EL (cell line): ENCODE results near the gene FABP3.
A peak's percentile ranks its signal among the peaks of the same experiment; 100 is the strongest.

Experiments used
- DNase-seq: peaks from one replicate; pipeline ENCODE4 v3.0.0-alpha.2; 2016

Gene FABP3

GRCh38 chr1:31397360-31398095, 24.7 kb upstream of the FABP3 start:
- peak; percentile 93 for DNase-seq

DNA sequence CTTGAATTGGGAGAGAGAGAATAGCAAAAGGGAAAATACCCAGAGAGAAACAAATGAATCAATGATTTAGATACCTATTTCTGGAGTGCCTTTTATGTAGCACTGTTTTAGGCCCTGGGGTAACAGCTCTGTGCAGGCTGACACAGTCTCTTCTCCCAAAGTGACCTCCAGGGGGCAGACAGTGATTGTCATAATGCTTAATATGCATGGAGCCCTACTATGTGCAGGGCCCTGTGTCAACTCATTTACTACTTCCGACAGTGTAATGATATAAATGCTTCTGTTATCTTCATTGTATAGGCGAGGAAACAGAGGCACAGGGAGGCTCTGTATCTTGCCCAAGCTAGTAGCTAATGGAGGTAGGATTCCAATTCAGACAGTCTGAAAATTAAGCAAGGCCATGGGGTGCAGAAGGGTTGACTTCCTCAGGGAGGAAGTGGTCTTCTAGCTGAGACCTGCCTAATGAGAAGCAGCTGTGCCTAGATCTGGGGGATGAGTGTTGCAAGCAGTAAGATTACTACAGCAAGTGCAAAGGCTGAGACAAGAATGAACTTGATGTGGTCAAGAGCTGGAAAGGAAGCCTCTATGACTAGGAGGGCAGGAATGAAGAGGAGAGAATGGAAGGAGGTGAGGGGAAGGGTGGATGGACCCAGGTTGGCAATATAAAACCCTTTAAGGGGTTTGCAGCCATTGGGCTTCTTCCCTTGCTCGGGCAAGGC, 23.9 kb upstream of the FABP3 start:
- peak; percentile 98 for DNase-seq

DNA sequence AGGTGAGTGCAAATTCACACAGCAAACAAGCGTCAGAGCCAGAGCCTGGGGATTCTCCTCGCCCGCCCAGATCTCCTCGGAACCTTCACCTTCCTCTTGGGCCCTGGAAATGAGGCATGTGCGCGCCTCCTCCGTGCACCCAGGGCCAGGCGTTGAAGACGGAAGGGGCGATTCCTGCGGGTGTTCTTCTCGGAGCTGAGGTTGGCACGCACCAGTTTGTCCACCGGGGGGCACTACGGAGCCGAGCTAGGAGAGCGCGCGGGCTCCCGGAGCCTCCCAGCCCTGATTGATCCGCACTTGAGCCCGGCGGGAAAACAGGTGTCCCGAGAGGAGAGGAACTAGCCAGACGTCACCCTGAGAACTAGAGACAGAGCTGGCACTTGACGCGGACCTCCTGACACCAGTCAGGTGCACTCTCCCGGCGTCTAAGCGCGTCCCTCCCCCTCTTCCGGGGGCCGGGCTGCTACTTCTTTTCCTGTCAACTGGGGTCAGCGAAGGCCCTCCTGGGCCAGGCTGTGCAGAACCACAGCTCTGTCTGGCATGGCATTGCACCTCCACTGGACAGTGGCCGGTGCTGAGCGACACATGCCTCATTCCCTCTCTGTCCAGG, 21.8 kb upstream of the FABP3 start:
- peak; percentile 86 for DNase-seq

GRCh38 chr1:31393463-31393862, 20.6 kb upstream of the FABP3 start:
- DNase-seq, result no peak

GRCh38 chr1:31390071-31390470, 17.2 kb upstream of the FABP3 start:
- no peak for DNase-seq

DNA sequence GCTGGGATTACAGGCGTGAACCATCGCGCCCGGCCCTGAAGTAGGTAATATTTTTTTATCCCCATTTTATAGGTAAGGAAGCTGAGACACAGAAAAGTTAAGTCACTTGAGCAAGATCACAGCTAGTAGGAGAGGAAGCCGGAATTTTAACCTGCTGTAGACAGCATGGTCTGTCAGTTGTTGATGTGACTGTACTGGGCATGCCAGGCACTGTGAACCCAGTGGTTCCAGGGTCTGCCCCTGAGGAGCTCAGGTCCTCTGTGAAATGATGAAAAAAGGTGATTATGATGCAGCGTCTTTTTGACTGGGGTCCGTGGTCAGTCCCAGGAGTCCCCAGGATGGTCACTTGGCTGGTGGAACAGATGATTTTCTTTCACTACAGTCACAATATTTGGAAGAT, 16.7 kb upstream of the FABP3 start:
- no peak for DNase-seq

GRCh38 chr1:31387612-31388011, 14.7 kb upstream of the FABP3 start:
- DNase-seq, result no peak

DNA sequence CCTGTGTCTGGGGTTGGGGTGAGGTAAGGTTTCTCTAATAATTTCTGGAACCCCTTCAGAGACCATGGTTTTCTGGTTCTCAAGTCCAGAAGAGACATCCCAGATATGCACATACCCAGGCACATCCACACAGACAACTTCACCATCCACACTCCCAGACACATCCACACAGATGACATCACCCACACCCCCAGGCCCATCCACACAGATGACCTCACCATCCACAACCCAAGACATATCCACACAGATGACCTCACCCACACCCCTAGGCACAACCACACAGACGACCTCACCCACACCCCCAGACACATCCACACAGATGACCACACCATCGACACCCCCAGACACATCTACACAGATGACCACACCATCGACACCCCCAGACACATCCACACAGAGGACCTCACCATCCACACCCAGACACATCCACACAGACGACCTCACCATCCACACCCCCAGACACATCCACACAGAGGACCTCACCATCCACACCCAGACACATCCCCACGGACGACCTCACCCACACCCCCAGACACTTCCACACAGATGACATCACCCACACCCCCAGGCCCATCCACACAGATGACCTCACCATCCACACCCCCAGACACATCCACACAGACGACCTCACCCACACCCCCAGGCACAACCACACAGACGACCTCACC, 13.8 kb upstream of the FABP3 start:
- DNase-seq, result peak; percentile 29

GRCh38 chr1:31383967-31384366, 11.1 kb upstream of the FABP3 start:
- DNase-seq, result no peak

DNA sequence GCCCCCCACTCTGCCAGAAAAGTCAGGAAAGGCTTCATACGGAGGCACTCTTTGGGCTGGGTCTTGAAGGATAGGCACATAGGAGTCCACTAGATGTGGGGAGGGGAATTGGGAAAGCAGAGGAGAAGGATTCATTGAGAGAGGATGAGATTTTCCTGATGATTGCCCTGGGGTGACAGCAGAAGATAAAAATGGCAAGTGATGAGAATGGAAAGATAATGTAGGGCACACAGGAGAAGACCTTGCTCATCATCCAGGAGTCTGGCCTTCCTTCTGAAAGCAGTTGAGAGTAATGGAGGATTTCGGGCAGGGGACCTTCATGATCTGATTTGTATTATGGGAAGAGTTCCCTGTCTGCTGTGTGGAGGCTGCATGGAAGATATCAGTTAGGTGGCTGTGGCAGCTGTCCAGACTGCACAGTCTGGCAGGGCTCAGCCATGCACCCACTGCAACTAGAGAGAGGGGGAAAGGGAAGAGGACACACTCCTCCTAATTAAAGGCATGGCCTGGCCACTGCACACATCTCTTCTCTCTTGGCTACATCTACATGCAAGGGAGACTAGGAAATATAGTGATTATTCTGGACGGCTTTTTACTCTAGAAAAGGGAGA, 9.6 kb upstream of the FABP3 start:
- no peak for DNase-seq

DNA sequence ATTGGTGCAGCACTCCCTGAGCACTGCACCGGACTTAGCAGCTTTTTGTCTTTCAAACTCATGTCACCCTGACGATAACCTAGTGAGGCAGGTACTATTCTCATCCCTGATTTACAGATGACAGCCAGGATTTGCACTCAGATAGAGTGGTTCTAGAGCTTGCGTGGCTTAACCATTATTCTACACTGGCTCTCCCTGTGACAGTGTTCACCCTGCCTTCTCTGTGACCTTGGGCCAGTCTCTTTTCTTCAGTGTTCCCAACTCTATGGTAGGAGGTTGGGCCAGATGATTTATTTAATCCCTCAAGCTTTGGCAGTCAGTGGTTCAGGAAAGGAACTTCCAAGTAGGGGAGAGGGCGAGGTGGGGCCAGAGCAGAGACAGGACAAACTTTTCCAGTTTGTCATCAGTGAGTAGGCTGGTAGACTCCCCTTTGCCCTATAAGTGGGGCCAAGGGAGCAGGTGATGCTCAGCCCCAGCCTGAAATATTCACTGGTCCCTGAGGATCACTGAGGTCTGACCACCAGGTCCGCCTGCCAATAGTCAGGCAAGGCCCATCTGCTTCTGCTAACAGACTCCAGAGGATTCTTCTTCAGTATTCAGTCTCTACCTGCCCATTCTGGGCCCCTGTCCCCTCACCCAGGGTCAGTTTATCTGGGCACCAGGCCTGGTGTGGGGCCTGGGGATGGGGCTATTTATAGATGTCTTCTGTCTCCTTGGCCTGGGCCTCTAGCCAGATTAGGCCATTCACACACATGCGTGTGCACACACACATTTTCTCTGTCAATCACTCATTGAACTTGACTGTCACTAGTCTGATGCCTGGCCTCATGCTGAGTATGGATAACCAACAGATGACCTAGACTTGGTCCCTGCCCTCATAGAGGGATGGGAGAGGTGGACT, 8.8 kb upstream of the FABP3 start:
- DNase-seq, result no peak

DNA sequence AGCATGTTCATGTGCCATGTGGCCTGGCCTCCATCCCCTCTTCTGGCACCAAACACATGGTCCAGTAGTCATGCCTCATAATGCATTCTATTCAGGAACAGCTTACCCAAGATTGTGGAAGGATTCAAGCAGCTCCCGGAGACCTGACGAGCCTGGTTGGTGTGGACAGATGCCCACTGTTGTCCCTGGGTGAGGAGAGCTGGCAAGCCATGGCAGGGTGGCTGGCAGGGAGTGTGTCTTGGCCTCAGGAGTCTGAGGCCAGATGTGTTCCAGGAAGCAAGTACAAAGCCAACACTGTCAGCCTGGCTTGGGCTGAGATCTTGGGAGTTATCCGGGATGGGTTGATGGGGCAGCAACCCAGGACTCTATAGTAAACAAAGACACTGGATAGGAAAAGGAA, 7.3 kb upstream of the FABP3 start:
- DNase-seq, result no peak

DNA sequence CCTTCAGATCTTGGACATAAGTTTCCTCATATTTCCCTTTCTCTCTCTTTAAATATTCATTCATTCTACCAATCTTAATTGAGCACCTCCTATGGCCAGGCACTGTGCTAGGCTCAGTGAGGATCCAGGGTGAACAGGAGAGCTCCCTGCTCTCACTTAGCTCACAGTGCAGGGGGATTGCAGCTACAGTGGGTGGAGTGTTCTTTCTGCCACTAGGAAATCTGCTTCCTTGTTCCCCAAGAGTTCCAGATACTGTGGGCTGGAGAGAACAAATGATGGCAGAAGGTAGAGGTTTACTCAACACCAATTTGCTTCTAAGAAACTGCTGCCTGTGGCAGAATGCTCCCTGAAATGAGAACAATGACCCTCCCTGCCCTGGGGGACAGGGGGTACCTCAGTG, 5.1 kb upstream of the FABP3 start:
- DNase-seq, result no peak

GRCh38 chr1:31377364-31377863, 4.5 kb upstream of the FABP3 start:
- no peak for DNase-seq

GRCh38 chr1:31376375-31377134, 3.7 kb upstream of the FABP3 start:
- peak; percentile 97 for DNase-seq

- peak; percentile 50 for DNase-seq
Measured at GRCh38 chr1:31374511-31375196, 1.8 kb upstream of the FABP3 start.

DNA sequence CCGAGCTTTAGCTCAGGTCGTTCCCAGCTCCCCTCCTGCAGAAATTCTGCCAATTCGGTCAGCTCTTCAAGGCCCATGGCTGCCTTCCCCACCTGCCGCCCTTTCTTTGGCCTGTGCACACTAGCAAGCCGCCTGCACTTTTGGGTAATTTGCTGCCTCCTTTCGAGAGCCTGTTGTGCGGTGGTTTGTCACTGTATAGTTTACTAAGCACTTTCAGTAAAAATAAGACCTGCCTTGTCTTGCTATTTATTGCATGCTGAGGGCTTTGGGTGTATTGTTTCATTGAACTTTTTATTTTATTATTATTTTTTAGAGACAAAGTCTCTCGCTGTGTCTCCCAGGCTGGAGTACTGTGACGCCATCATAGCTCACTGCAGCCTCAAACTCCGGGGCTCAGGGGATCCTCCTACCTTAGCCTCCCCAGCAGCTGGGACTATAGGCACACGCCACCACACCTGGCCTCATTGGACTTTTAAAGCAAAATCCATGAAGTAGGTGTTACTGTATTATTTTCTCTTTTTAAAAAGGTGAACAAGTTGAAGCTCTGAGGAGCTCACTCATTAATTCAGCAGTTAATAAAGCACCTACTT, 1.1 kb upstream of the FABP3 start:
- no peak for DNase-seq

DNA sequence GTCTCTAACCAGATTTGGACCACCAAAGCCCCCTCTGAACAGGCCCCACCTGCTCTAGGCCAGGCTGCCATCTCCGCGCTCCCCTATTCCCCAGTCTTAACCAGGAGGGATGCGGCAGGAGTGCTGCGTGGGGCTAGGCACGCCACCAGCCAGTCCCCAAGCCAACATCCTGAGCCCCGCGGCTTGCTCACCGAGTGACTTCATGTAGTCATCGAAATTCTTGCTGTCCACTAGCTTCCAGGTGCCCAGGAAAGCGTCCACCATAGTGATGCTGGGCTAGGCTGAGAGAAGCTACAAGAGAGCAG, 173 bp downstream of the FABP3 start:
- no peak for DNase-seq

DNA sequence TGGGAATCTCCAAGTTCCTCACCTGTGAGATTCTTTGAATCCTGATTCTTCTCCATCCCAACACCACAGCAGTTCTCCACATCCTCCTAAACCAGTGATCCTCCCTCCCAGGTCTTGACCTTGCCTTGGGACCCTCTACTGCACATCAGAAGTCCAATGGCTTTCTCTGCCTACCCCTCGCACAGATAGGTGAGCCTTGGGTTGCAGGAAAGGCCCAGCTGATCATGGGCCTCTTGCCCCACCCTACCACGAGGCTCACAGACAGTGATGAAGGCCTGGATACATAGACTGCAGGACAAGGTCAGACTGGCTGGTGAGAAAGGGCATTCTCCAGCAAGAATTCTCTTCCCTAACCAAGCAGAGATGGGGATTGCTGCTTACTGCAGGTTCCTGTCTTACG, 825 bp downstream of the FABP3 start:
- no peak for DNase-seq
